Measurements from ENCODE around the gene CALY. TPM values are rescaled to one million over a fixed set of nuclear protein-coding genes. Genes with fewer than 3 reads are reported as not detected.

Gene CALY
- polyA plus RNA-seq, 2 of the 4 experiments (the other 2 are of a cell fraction), result 0.30 to 0.63 TPM

DNA sequence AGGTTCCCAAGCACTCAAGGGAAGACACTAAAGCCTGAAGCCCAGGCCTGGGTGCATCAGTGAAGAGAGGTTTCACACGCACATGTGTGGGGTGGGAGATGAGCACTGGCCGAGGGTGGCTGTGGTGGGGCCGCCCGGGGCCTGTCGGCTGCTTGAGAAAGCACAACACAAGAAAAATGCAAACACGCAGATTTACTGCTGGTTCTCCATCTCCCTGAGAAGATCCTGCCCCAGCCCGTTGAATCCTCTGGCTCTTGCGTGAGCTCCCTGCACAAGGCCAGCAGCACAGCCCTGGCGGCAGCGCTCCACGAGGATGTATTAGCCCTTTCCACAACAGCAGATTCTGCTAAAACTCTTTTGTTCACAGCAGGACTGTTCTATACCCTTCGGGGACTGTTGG is 21.8 kb downstream of the CALY start:
- no peak for FAIRE-seq
- no peak for TF ChIP-seq EHMT2 (IDR thresholded peaks at IDR 0.05; ENCODE audit: low read depth)
- no peak for TF ChIP-seq GATA3 (IDR thresholded peaks at IDR 0.05; ENCODE audit: borderline replicate concordance)
- TF ChIP-seq RNF2 (IDR thresholded peaks at IDR 0.05; ENCODE audit: borderline replicate concordance, low read depth), result no peak
- TF ChIP-seq NFE2L2 (conservative IDR thresholded peaks at IDR 0.05; ENCODE audit: low read length), result no peak
- TF ChIP-seq, protein P1, sequence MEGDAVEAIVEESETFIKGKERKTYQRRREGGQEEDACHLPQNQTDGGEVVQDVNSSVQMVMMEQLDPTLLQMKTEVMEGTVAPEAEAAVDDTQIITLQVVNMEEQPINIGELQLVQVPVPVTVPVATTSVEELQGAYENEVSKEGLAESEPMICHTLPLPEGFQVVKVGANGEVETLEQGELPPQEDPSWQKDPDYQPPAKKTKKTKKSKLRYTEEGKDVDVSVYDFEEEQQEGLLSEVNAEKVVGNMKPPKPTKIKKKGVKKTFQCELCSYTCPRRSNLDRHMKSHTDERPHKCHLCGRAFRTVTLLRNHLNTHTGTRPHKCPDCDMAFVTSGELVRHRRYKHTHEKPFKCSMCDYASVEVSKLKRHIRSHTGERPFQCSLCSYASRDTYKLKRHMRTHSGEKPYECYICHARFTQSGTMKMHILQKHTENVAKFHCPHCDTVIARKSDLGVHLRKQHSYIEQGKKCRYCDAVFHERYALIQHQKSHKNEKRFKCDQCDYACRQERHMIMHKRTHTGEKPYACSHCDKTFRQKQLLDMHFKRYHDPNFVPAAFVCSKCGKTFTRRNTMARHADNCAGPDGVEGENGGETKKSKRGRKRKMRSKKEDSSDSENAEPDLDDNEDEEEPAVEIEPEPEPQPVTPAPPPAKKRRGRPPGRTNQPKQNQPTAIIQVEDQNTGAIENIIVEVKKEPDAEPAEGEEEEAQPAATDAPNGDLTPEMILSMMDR (IDR thresholded peaks at IDR 0.05), result no peak
- no peak for TF ChIP-seq MAFK (IDR thresholded peaks at IDR 0.05; ENCODE audit: partially characterized antibody)
- no peak for TF ChIP-seq MYC (IDR thresholded peaks at IDR 0.05; ENCODE audit: borderline replicate concordance, low read length)
- no peak for TF ChIP-seq POLR2A (IDR thresholded peaks at IDR 0.05; ENCODE audit: low read length)
- no peak for TF ChIP-seq CBX8 (IDR thresholded peaks at IDR 0.05)
- TF ChIP-seq ESRRA (IDR thresholded peaks at IDR 0.05; ENCODE audit: borderline replicate concordance, low read length), result no peak
- TF ChIP-seq, protein P2, sequence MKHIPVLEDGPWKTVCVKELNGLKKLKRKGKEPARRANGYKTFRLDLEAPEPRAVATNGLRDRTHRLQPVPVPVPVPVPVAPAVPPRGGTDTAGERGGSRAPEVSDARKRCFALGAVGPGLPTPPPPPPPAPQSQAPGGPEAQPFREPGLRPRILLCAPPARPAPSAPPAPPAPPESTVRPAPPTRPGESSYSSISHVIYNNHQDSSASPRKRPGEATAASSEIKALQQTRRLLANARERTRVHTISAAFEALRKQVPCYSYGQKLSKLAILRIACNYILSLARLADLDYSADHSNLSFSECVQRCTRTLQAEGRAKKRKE (CRISPR knock-in tag; IDR thresholded peaks at IDR 0.05; ENCODE audit: low read depth), result no peak
- no peak for TF ChIP-seq RCOR1 (IDR thresholded peaks at IDR 0.05; ENCODE audit: low read depth, low read length)
- no peak for TF ChIP-seq ZNF302 (CRISPR knock-in tag; IDR thresholded peaks at IDR 0.05)
- TF ChIP-seq, protein P3, sequence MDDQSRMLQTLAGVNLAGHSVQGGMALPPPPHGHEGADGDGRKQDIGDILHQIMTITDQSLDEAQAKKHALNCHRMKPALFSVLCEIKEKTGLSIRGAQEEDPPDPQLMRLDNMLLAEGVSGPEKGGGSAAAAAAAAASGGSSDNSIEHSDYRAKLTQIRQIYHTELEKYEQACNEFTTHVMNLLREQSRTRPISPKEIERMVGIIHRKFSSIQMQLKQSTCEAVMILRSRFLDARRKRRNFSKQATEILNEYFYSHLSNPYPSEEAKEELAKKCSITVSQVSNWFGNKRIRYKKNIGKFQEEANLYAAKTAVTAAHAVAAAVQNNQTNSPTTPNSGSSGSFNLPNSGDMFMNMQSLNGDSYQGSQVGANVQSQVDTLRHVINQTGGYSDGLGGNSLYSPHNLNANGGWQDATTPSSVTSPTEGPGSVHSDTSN (IDR thresholded peaks at IDR 0.05), result no peak
- ChIA-PET POLR2A (no interaction called here), CTCF (interaction anchor here (0.9 to 3.6 kb wide), 10 partner anchors 8 to 63 kb away, joined by 3 to 33 read pairs (median 4); no protein-coding TSS in a partner anchor)
- 92% methylated on average over 12 of the region's 12 CpGs for WGBS (ENCODE audit: missing lambda C conversion rate)
- H3K4me2 ChIP-seq, result no peak overlapping the region
- no peak overlapping the region for H3K4me3 ChIP-seq
- 0 out of 3 replicates have a peak, but pooled peaks cover 7% of the 10 kb centered on the region for H3K4me1 ChIP-seq
- no peak overlapping the region for H3K27ac ChIP-seq
- DNase-seq (ENCODE audit: low read depth in 1 of 2, low spot score in 1 of 2), result no peak
- no peak for ATAC-seq
- H3K9me3 ChIP-seq, result no peaks in the 10 kb centered on the region

DNA sequence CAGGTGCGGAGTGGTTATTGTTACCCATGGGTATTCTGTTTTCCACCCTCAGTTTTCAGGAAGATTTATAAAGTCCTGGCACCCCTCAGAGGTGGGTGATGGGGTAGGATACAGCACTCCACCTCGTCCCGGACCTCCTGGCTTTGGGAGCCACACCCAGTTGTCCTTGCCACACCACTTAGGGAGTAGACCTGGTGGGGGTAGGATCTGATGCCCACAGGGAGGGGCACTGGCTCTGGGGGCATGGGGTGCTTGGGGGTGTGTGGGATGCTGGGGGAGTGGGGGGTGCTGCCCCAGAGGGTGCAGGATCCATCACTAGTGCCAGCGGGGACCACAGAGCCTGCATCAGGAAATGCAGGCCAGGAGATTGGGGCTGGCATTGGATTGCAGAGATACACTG is 23.5 kb downstream of the CALY start:
- peaks cover 6% of the 10 kb centered on the region; the same call in 1 of the 3 replicates for H3K4me1 ChIP-seq
- no peak overlapping the region for H3K27ac ChIP-seq
- CTCF ChIA-PET, result interaction anchor here (0.9 to 3.6 kb wide), 7 partner anchors 11 to 66 kb away, joined by 3 to 33 read pairs (median 3); partner anchors contain the start of gene PAOX
- ATAC-seq (no peak), FAIRE-seq (no peak), DNase-seq (ENCODE audit: low read depth in 1 of 2, low spot score in 1 of 2) (no peak)
- no peak overlapping the region for H3K4me2 ChIP-seq
- H3K9me3 ChIP-seq, result no peaks in the 10 kb centered on the region
- POLR2A ChIA-PET, result no interaction called here
- H3K4me3 ChIP-seq, result no peak overlapping the region
- WGBS (ENCODE audit: missing lambda C conversion rate), result 42% methylated on average over 4 of the region's 4 CpGs
- no peak for TF ChIP-seq ZFP36 (IDR thresholded peaks at IDR 0.05; ENCODE audit: borderline replicate concordance, partially characterized antibody)
- TF ChIP-seq JUN (IDR thresholded peaks at IDR 0.05), result no peak
- TF ChIP-seq KDM5A (IDR thresholded peaks at IDR 0.05), result no peak
- no peak for TF ChIP-seq CEBPB (IDR thresholded peaks at IDR 0.05)
- no peak for TF ChIP-seq HOXA7 (CRISPR knock-in tag; IDR thresholded peaks at IDR 0.05)
- TF ChIP-seq POLR2AphosphoS2 (conservative IDR thresholded peaks at IDR 0.05; ENCODE audit: low read length), result no peak
- TF ChIP-seq SMC3 (IDR thresholded peaks at IDR 0.05), result no peak
- no peak for TF ChIP-seq FOSL2 (IDR thresholded peaks at IDR 0.05)
- no peak for TF ChIP-seq FOSL2 (CRISPR knock-in tag; IDR thresholded peaks at IDR 0.05)
- no peak for TF ChIP-seq HOXB5 (CRISPR knock-in tag; IDR thresholded peaks at IDR 0.05)
- no peak for TF ChIP-seq RAD21 (conservative IDR thresholded peaks at IDR 0.05 in 1 of 2, IDR thresholded peaks at IDR 0.05 in 1 of 2)
- TF ChIP-seq, protein P1 (IDR thresholded peaks at IDR 0.05), result no peak
- no peak for TF ChIP-seq TP53 (CRISPR knock-in tag; IDR thresholded peaks at IDR 0.05)
